Heart right ventricle (tissue), 16 donors: Measurements from ENCODE around the gene TJP1. TPM values are rescaled to one million over a fixed set of nuclear protein-coding genes. Genes with fewer than 3 reads are reported as not detected.
"Not testable (repeated sequence)": the region's sequence is repeated elsewhere in the genome, so short reads cannot be mapped to it uniquely, and the experiment has no call there.

Source experiments
- ATAC-seq, 8 donors: fragments of 200-7000 bp; cut with Tn5 transposase; one replicate each; pipeline ENCODE4 v1.9.1; 2020; ENCODE audit warnings: mild to moderate bottlenecking in 8 of 8, moderate library complexity in 8 of 8, moderate number of reproducible peaks in 1 of 8
- DNase-seq, 2 donors: peaks; one replicate each; pipeline ENCODE4 v3.0.0-alpha.2; 2020
- H3K27ac ChIP-seq, 10 donors: fragments of 200-600 bp; sonication (generic) in 2 of 10; one replicate each; pipeline versions ENCODE4 v1.5.0 to v1.8.0; 2020 to 2022; ENCODE audit warnings: mild to moderate bottlenecking in 3 of 10
- H3K27me3 ChIP-seq, 7 donors: fragments of 200-600 bp; one replicate each; pipeline ENCODE4 v1.8.0; 2021 to 2022; ENCODE audit warnings: mild to moderate bottlenecking in 2 of 7
- H3K36me3 ChIP-seq, 9 donors: fragments of 200-600 bp; sonication (generic) in 1 of 9; one replicate each; pipeline versions ENCODE4 v1.5.0 to v1.8.0; 2020 to 2022; ENCODE audit warnings: mild to moderate bottlenecking in 2 of 9
- H3K4me1 ChIP-seq, 9 donors: fragments of 200-600 bp; sonication (generic) in 1 of 9; one replicate each; pipeline versions ENCODE4 v1.5.0 to v1.8.0; 2020 to 2022; ENCODE audit warnings: mild to moderate bottlenecking in 4 of 9
- H3K4me3 ChIP-seq, 10 donors: fragments of 200-600 bp; sonication (generic) in 2 of 10; one replicate each; pipeline versions ENCODE4 v1.5.0 to v1.8.0; 2020 to 2022; ENCODE audit warnings: mild to moderate bottlenecking in 7 of 10, moderate library complexity in 2 of 10
- H3K9me3 ChIP-seq, 11 donors: fragments of 200-600 bp in 10 of 11; sonication (generic) in 2 of 11; one replicate each; pipeline versions ENCODE4 v1.5.0 to v1.8.0; 2013 to 2022; ENCODE audit warnings: mild to moderate bottlenecking in 2 of 11, control low read depth in 1 of 11, moderate library complexity in 1 of 11
- CTCF ChIP-seq, 9 donors: fragments of 200-600 bp; sonication (generic) in 2 of 9; IDR thresholded peaks; one replicate each; pipeline versions ENCODE4 v1.5.0 to v1.8.0; 2021 to 2022; ENCODE audit warnings: antibody characterized with exemption in 9 of 9, mild to moderate bottlenecking in 5 of 9, moderate library complexity in 1 of 9
- WGBS, 2 donors: extraction: QIAGEN DNeasy Blood & Tissue Kit; methylation state at CpG; one replicate each; pipeline ENCODE4 v1.1.7; 2013; ENCODE audit warnings: inconsistent platforms in 1 of 2; 5-methylcytosine and 5-hydroxymethylcytosine counted together
- intact Hi-C, 10 donors: fragments of 100-400 bp; cut with DNase I; formaldehyde crosslinking; loops; one replicate each; pipeline versions ENCODE4 v1.11.1 to v1.14.2; 2022
- polyA plus RNA-seq, 2 donors: library from polyadenylated mRNA; stranded (reverse); fragments of 200-250 nt; gene quantifications; one replicate each; pipeline ENCODE4 v1.2.3, GENCODE V29; 2013
- total RNA-seq, 10 donors: library from RNA; stranded (reverse); fragmentation: NEBNext Ultra II Directional in 3 of 10; extraction: Animal tissue kit (Norgen Biotek cat#: 25700) in 3 of 10; gene quantifications; one replicate each; pipeline versions ENCODE4 v1.2.1 to v1.2.4, GENCODE V29; 2021 to 2023
- donor health status: Arrhythmogenic right ventricular cardiomyopathy.
- donor health status: ischemic (EF 13 %, LVEDD 7.1; RV severe dilation, severe dysfunction).
- donor health status: healthy with polysubstance abuse.
- donor health status: DM: no; HTN: yes; CAD: no.
- donor health status: DM: no; HTN: no; CAD: no.
- donor health status: ischemic (EF 25% LVEDD 6.9; RV normal size, moderate dysfunction).
- donor health status: ischemic (EF 25% LVEDD 5.7; RV mildly dilated, moderate dysfunction).
- donor health status: healthy.
- donor health status: DM: yes; HTN: yes; CAD: no.
- donor health status: Ischemic cardiomyopathy.
- donor health status: ischemic (EF 35%, LVEDD 5.7; RV mildly dilated, moderate dysfunction).
- donor health status: nonischemic (EF 11% LVEDD 7.7; RV severe dilation, severe dysfunction).
- donor health status: DM: yes; HTN: yes; CAD: no.
- donor health status: PGD.
- donor health status: ischemic (EF 29% LVEDD 5.4; RV normal size, mild dysfunction).
- donor health status: nonischemic (EF 23%, LVEDD 6.1; RV moderate dilation, normal function).

The TJP1 gene
- total and polyA plus RNA-seq, 12 donors: 22.8 to 166 (median 118) TPM

- ATAC-seq: peak in 6 of 8 donors; percentile 46 to 71 (median 61)
- no peaks in the 10 kb centered on the region for H3K27me3 ChIP-seq
- H3K36me3 ChIP-seq: peaks cover 0 to 97% (median 41%) of the 10 kb centered on the region in 9 donors
- intact Hi-C loops: loop anchor here in 6 of 10 donors (5.0 to 10.0 kb wide), 2 partner anchors 36 to 49 kb away; no protein-coding TSS in a partner anchor
- peaks cover 6 to 44% (median 30%) of the 10 kb centered on the region in 9 donors for H3K4me1 ChIP-seq
- H3K27ac ChIP-seq: peak overlapping the region in 6 of 10 donors; percentile 5 to 45 (median 21)
- DNase-seq: peak; percentile 19 to 30
- H3K9me3 ChIP-seq: no peaks in the 10 kb centered on the region
- TF ChIP-seq CTCF (IDR thresholded peaks at IDR 0.05): no peak
- WGBS, 2 donors: 20 to 24% methylated on average over 8 of the region's 8 CpGs
- no peak overlapping the region for H3K4me3 ChIP-seq
Measured at GRCh38 chr15:29765898-29766527, 56.3 kb downstream of the TJP1 start.

GRCh38 chr15:29765234-29765841 lies 56.9 kb downstream of the TJP1 start:
- Histone ChIP-seq H3K4me1 (peaks cover 6 to 44% (median 30%) of the 10 kb centered on the region in 9 donors), H3K9me3 (no peaks in the 10 kb centered on the region), H3K36me3 (peaks cover 0 to 97% (median 47%) of the 10 kb centered on the region in 9 donors), H3K27me3 (no peaks in the 10 kb centered on the region), H3K27ac (peak overlapping the region in 3 of 10 donors; percentile 25 to 45 (median 34)), H3K4me3 (no peak overlapping the region)
- intact Hi-C loops: loop anchor here in 6 of 10 donors (5.0 to 10.0 kb wide), 2 partner anchors 37 to 49 kb away; no protein-coding TSS in a partner anchor
- WGBS, 2 donors: 86 to 91% methylated on average over 3 of the region's 3 CpGs
- ATAC-seq (no peak), DNase-seq (no peak)
- TF ChIP-seq CTCF (IDR thresholded peaks at IDR 0.05): no peak

DNA sequence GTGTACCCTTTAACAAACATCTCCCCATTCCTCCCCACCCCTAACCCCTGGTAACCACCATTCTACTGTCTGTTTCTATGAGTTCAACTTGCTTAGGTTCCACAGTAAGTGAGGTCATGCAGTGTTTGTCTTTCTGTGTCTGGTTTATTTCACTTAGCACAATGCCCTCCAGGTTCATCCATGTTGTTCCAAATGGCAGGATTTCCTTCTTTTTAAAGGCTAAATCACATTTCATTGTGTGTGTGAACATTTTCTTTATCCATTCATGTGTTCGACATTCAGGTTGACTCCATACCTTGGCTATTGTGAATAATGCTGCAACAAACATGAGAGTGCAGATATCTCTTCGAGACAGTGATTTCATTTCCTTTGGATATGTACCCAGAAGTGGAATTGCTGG lies 62.7 kb downstream of the TJP1 start:
- TF ChIP-seq CTCF (IDR thresholded peaks at IDR 0.05): no peak
- Histone ChIP-seq H3K4me3 (no peak overlapping the region), H3K36me3 (peaks cover 0 to 82% (median 44%) of the 10 kb centered on the region in 9 donors), H3K4me1 (peaks cover 4 to 54% (median 30%) of the 10 kb centered on the region in 9 donors), H3K27me3 (no peaks in the 10 kb centered on the region), H3K27ac (no peak overlapping the region), H3K9me3 (no peaks in the 10 kb centered on the region)
- intact Hi-C loops: loop anchor here in 2 of 10 donors (5.0 kb wide), 1 partner anchor 53 kb away; no protein-coding TSS in a partner anchor
- 67 to 74% methylated on average over 2 of the region's 2 CpGs for WGBS, 2 donors
- ATAC-seq: no peak
- DNase-seq: no peak

DNA sequence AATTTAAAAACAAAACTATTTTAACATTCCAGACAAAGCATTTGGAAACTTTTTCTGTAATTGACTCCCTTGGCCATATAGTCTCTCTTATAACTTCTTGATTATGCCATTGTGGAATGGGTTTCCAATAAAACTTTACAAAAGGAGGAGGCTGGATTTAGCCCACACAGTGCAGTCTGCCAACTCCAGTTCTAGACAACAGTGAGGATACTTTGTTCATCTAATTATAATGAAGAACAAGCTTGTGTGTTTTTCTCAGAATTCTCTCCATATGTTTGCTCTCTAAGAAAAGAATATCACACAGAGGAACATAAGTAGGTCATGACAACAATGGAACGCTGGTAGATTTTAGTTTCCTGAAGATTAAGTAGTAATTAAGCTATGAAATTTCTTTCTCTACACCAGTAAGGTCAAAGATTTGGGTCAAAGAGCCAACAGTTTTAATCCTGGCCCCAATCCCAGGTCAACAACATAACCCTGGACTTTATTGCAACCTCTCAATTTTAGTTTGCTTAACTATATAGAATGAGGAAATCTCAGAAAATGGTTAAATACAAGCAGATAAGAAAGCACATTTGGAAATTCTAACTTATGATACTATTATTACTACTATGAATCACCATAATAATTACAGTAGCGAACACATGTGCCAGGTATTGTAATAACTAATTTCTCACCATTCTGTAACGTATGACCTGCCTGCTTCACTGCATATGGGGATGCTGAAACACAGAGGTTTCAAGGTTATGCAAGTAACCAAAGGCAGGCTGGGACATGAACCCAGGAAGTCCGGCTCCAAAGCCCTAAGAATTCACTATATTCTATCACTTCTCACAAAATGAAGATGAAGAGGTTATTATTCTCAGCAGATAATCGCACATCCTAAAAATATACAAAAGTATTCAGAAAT lies 65.7 kb downstream of the TJP1 start:
- no peaks in the 10 kb centered on the region for H3K27me3 ChIP-seq
- ATAC-seq: peak in 4 of 8 donors; percentile 51 to 64 (median 56)
- peak overlapping the region in 5 of 10 donors; percentile 17 to 53 (median 37) for H3K27ac ChIP-seq
- intact Hi-C loops: loop anchor here in 2 of 10 donors (5.0 kb wide), 1 partner anchor 56 kb away; no protein-coding TSS in a partner anchor
- peaks cover 0 to 4% (median 0%) of the 10 kb centered on the region in 11 donors for H3K9me3 ChIP-seq
- WGBS, 2 donors: 27 to 32% methylated on average over 5 of the region's 5 CpGs
- no peak for TF ChIP-seq CTCF (IDR thresholded peaks at IDR 0.05)
- peaks cover 0 to 78% (median 28%) of the 10 kb centered on the region in 9 donors for H3K36me3 ChIP-seq
- peaks cover 4 to 46% (median 30%) of the 10 kb centered on the region in 9 donors for H3K4me1 ChIP-seq
- DNase-seq: no peak
- H3K4me3 ChIP-seq: no peak overlapping the region

- H3K4me1 ChIP-seq: peaks cover 4 to 56% (median 32%) of the 10 kb centered on the region in 9 donors
- not testable (repeated sequence) for H3K9me3 ChIP-seq, H3K4me3 ChIP-seq, H3K27ac ChIP-seq, H3K27me3 ChIP-seq, DNase-seq, ATAC-seq
- H3K36me3 ChIP-seq: peaks cover 0 to 78% (median 6%) of the 10 kb centered on the region in 9 donors
- 95 to 96% methylated on average over 2 of the region's 2 CpGs for WGBS, 2 donors
- intact Hi-C loops: loop anchor here in 3 of 10 donors (5.0 kb wide), 2 partner anchors 58 to 158 kb away; no protein-coding TSS in a partner anchor
Measured at GRCh38 chr15:29754009-29754408, 68.3 kb downstream of the TJP1 start.
